Panc1 (cell line): Measurements from ENCODE around the gene HOXA4. TPM values are rescaled to one million over a fixed set of nuclear protein-coding genes. Genes with fewer than 3 reads are reported as not detected.

ENCODE experiments used
- ATAC-seq: fragments of 200-7000 bp; cut with Tn5 transposase; 2 replicates; pipeline ENCODE4 v1.9.1; 2020; ENCODE audit warnings: mild to moderate bottlenecking, moderate library complexity
- BruUV-seq: library from RNA; stranded (reverse); fragments of 400-500 nt; replicated peaks from 2 replicates; lab custom pipeline; 2021; lab: Mats Ljungman, UMichigan
- CTCF ChIA-PET: fragments of 300-600 bp; sonication (Branson Sonifier 250); formaldehyde crosslinking; loops from one replicate; lab custom pipeline; 2022; ENCODE audit warnings: antibody characterized with exemption; lab: Charles Lee
- POLR2A ChIA-PET: fragments of 300-600 bp; sonication (Branson Sonifier 250); formaldehyde crosslinking; loops from one replicate; lab custom pipeline; 2022; ENCODE audit warnings: antibody characterized with exemption; lab: Charles Lee
- DNase-seq: peaks from one replicate; pipeline ENCODE4 v3.0.0-alpha.2; 2010; ENCODE audit warnings: low read depth, low spot score
- H3K27ac ChIP-seq: 2 replicates; pipeline ENCODE4 v1.5.1; 2011; ENCODE audit warnings: mild to moderate bottlenecking, low read length, inconsistent platforms
- H3K27me3 ChIP-seq: fragments of 200-500 bp; sonication (Bioruptor generic); 2 replicates; pipeline ENCODE4 v1.6.0; 2014; ENCODE audit warnings: low read length, inconsistent platforms; ENCODE audit not compliant: control insufficient read depth, insufficient read depth
- H3K36me3 ChIP-seq: fragments of 200-500 bp; sonication (Bioruptor generic); 2 replicates; pipeline ENCODE4 v1.5.1; 2014; ENCODE audit warnings: inconsistent platforms, mild to moderate bottlenecking, low read length, moderate library complexity; ENCODE audit not compliant: control insufficient read depth, insufficient read depth
- H3K4me1 ChIP-seq: 2 replicates; pipeline ENCODE4 v1.5.1; 2011; ENCODE audit warnings: inconsistent platforms, mild to moderate bottlenecking, low read length, moderate library complexity; ENCODE audit not compliant: control insufficient read depth, insufficient read depth
- H3K4me3 ChIP-seq, 2 experiments: 2 replicates each; pipeline ENCODE4 v1.5.1; 2011 to 2012; ENCODE audit warnings: low read depth in 2 of 2, low read length in 2 of 2, mild to moderate bottlenecking in 2 of 2, inconsistent platforms in 1 of 2, moderate library complexity in 1 of 2
- H3K9me3 ChIP-seq: fragments of 200-500 bp; sonication (Bioruptor generic); 2 replicates; pipeline ENCODE4 v1.5.1; 2014; ENCODE audit warnings: low read depth, mild to moderate bottlenecking, inconsistent platforms, low read length, moderate library complexity; ENCODE audit not compliant: control insufficient read depth, insufficient read depth
- POLR2AphosphoS5 ChIP-seq: IDR thresholded peaks from 2 replicates; pipeline ENCODE4 v1.6.1; 2012; ENCODE audit warnings: mild to moderate bottlenecking, low read depth, low read length, moderate library complexity
- SIN3A ChIP-seq: IDR thresholded peaks from 2 replicates; pipeline ENCODE4 v1.6.1; 2012; ENCODE audit warnings: low read depth, mild to moderate bottlenecking, low read length, moderate library complexity, borderline replicate concordance; ENCODE audit not compliant: insufficient read depth
- TCF7L2 ChIP-seq: IDR thresholded peaks from 2 replicates; pipeline ENCODE4 v1.6.1; 2011; ENCODE audit warnings: mild to moderate bottlenecking, low read depth, low read length, inconsistent platforms
- in situ Hi-C: cut with HindIII; loops from 2 replicates; pipeline ENCODE4 v1.10.0; 2016; ENCODE audit warnings: low sequenced_read_pairs, low pct_unique_long_range_greater_than_20kb
- intact Hi-C: fragments of 100-400 bp; cut with micrococcal nuclease; formaldehyde crosslinking; loops from one replicate; pipeline ENCODE4 v1.10.0; 2022; ENCODE audit not compliant: unreplicated experiment
- total RNA-seq: library from RNA; stranded (reverse); gene quantifications from one replicate; pipeline ENCODE4 v1.2.1, GENCODE V29; 2021; ENCODE audit not compliant: unreplicated experiment
- TF ChIP-seq, protein P1 (sequence below): fragments of 450-650 bp; IDR thresholded peaks from 2 replicates; pipeline ENCODE4 v1.5.1; 2017; ENCODE audit warnings: mild to moderate bottlenecking
- TF ChIP-seq, protein P2 (sequence below), 2 experiments: IDR thresholded peaks; 2 replicates each; pipeline ENCODE4 v1.6.1; 2011 to 2012; ENCODE audit warnings: low read depth in 2 of 2, control low read depth in 1 of 2, low read length in 1 of 2, mild to moderate bottlenecking in 1 of 2, moderate library complexity in 1 of 2; ENCODE audit not compliant: insufficient read depth in 1 of 2

The HOXA4 gene
- total RNA-seq, 1 experiment from 2014 or later = 0.39 TPM

DNA sequence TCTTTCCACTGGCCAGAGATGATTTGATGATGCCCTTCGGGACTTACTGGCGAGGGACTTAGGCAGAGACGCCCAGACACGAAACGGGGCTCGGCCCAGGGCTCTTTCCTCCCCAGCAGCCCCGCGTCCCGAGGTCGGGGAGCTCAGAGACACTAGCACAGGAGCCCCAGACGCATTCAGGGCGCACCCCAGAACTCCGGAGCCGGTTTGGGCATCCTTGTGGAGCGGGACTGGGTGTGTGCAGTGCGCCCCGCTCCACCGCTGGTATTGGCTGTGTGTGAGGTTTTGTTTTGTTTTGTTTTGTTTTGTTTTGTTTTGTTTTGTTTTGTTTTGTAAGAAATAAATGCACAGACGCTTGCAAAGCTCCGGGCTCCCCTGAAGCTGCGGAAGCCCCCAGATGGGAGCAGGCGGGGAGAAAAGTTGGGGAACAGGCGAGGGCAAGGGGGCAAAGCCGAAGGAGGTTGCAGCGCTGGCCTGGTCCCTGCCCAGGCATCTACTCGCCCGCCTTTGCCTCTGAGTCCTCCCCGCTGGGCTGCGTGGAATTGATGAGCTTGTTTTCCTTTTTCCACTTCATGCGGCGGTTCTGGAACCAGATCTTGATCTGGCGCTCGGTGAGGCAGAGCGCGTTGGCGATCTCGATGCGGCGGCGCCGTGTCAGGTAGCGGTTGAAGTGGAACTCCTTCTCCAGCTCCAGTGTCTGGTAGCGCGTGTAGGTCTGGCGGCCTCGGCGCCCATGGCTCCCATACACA lies 14.8 kb upstream of the HOXA4 start:
- ChIA-PET CTCF (interaction anchor here (0.6 kb wide), 1 partner anchor 463 kb away, joined by 3 read pairs; no protein-coding TSS in a partner anchor), POLR2A (interaction anchor here (0.6 kb wide), 1 partner anchor 343 kb away, joined by 3 read pairs; no protein-coding TSS in a partner anchor)
- H3K9me3 ChIP-seq = no peaks in the 10 kb centered on the region
- peaks cover 30% of the 10 kb centered on the region for H3K4me1 ChIP-seq
- no peaks in the 10 kb centered on the region for H3K36me3 ChIP-seq
- ATAC-seq (no peak), DNase-seq (no peak)
- no peak overlapping the region for H3K4me3 ChIP-seq
- no peaks in the 10 kb centered on the region for H3K27me3 ChIP-seq
- TF ChIP-seq SIN3A (no peak), POLR2AphosphoS5 (no peak), TCF7L2 (no peak)
- TF ChIP-seq, protein P1, sequence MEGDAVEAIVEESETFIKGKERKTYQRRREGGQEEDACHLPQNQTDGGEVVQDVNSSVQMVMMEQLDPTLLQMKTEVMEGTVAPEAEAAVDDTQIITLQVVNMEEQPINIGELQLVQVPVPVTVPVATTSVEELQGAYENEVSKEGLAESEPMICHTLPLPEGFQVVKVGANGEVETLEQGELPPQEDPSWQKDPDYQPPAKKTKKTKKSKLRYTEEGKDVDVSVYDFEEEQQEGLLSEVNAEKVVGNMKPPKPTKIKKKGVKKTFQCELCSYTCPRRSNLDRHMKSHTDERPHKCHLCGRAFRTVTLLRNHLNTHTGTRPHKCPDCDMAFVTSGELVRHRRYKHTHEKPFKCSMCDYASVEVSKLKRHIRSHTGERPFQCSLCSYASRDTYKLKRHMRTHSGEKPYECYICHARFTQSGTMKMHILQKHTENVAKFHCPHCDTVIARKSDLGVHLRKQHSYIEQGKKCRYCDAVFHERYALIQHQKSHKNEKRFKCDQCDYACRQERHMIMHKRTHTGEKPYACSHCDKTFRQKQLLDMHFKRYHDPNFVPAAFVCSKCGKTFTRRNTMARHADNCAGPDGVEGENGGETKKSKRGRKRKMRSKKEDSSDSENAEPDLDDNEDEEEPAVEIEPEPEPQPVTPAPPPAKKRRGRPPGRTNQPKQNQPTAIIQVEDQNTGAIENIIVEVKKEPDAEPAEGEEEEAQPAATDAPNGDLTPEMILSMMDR = no peak
- TF ChIP-seq, protein P2, sequence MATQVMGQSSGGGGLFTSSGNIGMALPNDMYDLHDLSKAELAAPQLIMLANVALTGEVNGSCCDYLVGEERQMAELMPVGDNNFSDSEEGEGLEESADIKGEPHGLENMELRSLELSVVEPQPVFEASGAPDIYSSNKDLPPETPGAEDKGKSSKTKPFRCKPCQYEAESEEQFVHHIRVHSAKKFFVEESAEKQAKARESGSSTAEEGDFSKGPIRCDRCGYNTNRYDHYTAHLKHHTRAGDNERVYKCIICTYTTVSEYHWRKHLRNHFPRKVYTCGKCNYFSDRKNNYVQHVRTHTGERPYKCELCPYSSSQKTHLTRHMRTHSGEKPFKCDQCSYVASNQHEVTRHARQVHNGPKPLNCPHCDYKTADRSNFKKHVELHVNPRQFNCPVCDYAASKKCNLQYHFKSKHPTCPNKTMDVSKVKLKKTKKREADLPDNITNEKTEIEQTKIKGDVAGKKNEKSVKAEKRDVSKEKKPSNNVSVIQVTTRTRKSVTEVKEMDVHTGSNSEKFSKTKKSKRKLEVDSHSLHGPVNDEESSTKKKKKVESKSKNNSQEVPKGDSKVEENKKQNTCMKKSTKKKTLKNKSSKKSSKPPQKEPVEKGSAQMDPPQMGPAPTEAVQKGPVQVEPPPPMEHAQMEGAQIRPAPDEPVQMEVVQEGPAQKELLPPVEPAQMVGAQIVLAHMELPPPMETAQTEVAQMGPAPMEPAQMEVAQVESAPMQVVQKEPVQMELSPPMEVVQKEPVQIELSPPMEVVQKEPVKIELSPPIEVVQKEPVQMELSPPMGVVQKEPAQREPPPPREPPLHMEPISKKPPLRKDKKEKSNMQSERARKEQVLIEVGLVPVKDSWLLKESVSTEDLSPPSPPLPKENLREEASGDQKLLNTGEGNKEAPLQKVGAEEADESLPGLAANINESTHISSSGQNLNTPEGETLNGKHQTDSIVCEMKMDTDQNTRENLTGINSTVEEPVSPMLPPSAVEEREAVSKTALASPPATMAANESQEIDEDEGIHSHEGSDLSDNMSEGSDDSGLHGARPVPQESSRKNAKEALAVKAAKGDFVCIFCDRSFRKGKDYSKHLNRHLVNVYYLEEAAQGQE (IDR thresholded peaks at IDR 0.05; ENCODE audit: insufficient read depth in 1 of 2, low read depth in 2 of 2, low read length in 1 of 2) = no peak
- no TSS peak for BruUV-seq
- intact Hi-C loops (no loop called here), in situ Hi-C loops (no loop called here)
- H3K27ac ChIP-seq = no peak overlapping the region

DNA sequence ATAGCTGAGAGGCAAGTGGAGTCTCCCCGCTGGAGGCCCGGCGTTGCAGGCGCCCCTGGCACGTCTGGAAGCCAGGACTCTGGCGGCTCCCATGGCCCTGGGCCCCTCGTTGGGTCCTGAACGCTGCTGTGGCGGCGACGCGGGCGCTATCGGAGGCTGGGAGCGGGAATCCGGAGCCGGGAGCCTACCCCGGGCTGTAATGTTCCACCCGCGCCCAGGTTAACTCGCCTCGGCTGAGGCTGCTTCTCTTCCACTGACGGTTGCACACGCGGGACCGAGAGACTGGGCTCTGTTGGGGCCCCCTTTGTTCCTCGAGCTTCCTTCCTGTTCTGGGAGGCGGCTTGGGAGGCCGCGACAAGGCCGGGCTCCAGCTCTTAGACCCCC lies 14.2 kb upstream of the HOXA4 start:
- Histone ChIP-seq H3K4me1 (peaks cover 27% of the 10 kb centered on the region), H3K27ac (no peak overlapping the region), H3K9me3 (no peaks in the 10 kb centered on the region), H3K27me3 (no peaks in the 10 kb centered on the region), H3K4me3 (no peak overlapping the region), H3K36me3 (no peaks in the 10 kb centered on the region)
- ChIA-PET POLR2A (no interaction called here), CTCF (no interaction called here)
- in situ Hi-C loops = loop anchor here (5.0 kb wide), 1 partner anchor 287 kb away; no protein-coding TSS in a partner anchor
- no peak for DNase-seq
- ATAC-seq = no peak
- TF ChIP-seq TCF7L2 = no peak
- TF ChIP-seq, protein P1 = no peak
- BruUV-seq = no TSS peak
- intact Hi-C loops = no loop called here
